Prostate gland (tissue), 2 donors: ENCODE measurements around the gene DNAJC12. TPM values are rescaled to one million over a fixed set of nuclear protein-coding genes. Genes with fewer than 3 reads are reported as not detected.
"Not testable (repeated sequence)": the region's sequence is repeated elsewhere in the genome, so short reads cannot be mapped to it uniquely, and the experiment has no call there.

Experiments
- DNase-seq: peaks from one replicate; pipeline ENCODE4 v3.0.0-alpha.2; 2019; ENCODE audit warnings: low spot score
- H3K27ac ChIP-seq, 2 donors: fragments of 200-600 bp; sonication (generic); 2 replicates each; pipeline ENCODE4 v1.5.1; 2017 to 2019
- H3K27me3 ChIP-seq: fragments of 200-600 bp; sonication (generic); replicated peaks from 2 replicates; pipeline ENCODE4 v1.5.1; 2019; ENCODE audit not compliant: insufficient read depth
- H3K36me3 ChIP-seq, 2 donors: fragments of 200-600 bp; sonication (generic); 1 replicate in 1 of 2; 2 replicates in 1 of 2; pipeline versions ENCODE4 v1.5.1 to v1.8.1; 2017 to 2019
- H3K4me1 ChIP-seq: fragments of 200-600 bp; sonication (generic); replicated peaks from 2 replicates; pipeline ENCODE4 v1.5.1; 2019
- H3K4me3 ChIP-seq, 2 donors: fragments of 200-600 bp; sonication (generic); 2 replicates each; pipeline ENCODE4 v1.5.1; 2017 to 2019
- H3K9me3 ChIP-seq: fragments of 200-600 bp; sonication (generic); 2 replicates; pipeline ENCODE4 v1.5.1; 2017
- POLR2A ChIP-seq: fragments of 450-650 bp; IDR thresholded peaks from one replicate; pipeline ENCODE4 v1.6.1; 2016; ENCODE audit warnings: antibody characterized with exemption, mild to moderate bottlenecking
- POLR2AphosphoS5 ChIP-seq: sonication (generic); formaldehyde crosslinking; IDR thresholded peaks from one replicate; pipeline ENCODE4 v1.6.1; 2017; ENCODE audit warnings: antibody characterized with exemption
- WGBS: methylation state at CpG from one replicate; pipeline ENCODE4 v1.1.5; 2018; 5-methylcytosine and 5-hydroxymethylcytosine counted together
- intact Hi-C: fragments of 100-400 bp; cut with DNase I; formaldehyde crosslinking; loops from one replicate; pipeline ENCODE4 v1.14.2; 2022
- total RNA-seq, 2 donors: library from RNA; depleted of rRNA; stranded (reverse); fragments of >200 nt; gene quantifications; one replicate each; pipeline ENCODE4 v1.1.0, GENCODE V29; 2016
- TF ChIP-seq, protein P1 (sequence below), 4 experiments: fragments of 200-600 bp in 2 of 4; fragments of 450-650 bp in 2 of 4; sonication (generic) in 2 of 4; IDR thresholded peaks; 1 replicate in 3 of 4; 2 replicates in 1 of 4; pipeline ENCODE4 v1.5.1; 2016 to 2019; ENCODE audit warnings: antibody characterized with exemption in 4 of 4, mild to moderate bottlenecking in 2 of 4, moderate library complexity in 2 of 4

DNAJC12 gene
- total RNA-seq, result 10 to 100 TPM in 1 of 2 donors, 1 to 10 TPM in 1; 6.4 to 22.7 TPM

DNA sequence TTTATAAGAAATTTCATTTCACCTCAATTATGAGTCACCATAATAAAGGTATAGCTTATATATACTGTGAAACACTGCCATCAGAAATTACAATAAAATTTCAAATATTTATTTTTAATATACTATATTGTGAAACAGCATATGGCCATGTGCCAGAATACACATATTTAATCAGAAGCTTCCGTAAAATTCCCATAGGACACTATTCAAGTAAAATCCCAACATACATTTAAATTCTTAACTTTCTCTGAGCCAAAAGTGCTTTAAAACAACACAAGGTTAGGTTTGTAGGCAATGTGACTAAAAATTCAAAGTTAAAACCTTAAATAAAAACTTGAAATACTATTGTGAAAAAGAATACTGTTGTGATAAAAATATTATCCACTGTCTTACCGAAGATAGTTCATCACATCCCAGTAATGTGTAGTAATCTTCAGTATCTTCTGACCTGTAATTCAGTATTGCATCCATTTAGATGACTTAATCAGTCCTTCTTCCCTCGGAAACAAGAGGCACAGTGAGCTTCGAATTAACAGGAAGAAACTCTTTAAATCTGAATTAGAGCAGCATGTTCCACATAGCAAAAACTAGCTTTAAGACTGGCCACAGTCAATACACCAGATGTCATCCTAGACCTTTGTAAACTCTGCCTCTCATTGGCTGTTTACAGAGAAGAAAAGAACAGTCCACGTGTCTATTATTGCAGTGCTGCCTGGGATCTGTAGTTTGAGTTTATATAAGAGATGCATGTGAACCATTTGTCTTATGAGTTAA, at the start of gene DNAJC12:
TSS of gene DNAJC12 (minus strand) at position 648 of the 774 bp plus-strand sequence. CDS start at position 471, 177 bp downstream.
- H3K36me3 ChIP-seq, result no peaks in the 10 kb centered on the region
- 14% methylated on average over 5 of the region's 5 CpGs for WGBS
- no peaks in the 10 kb centered on the region for H3K4me1 ChIP-seq
- intact Hi-C loops, result no loop called here
- TF ChIP-seq POLR2A (no peak), POLR2AphosphoS5 (peak; percentile 67)
- H3K4me3 ChIP-seq, result peak within 1 kb of the TSS in 1 of 2 donors; percentile 10
- no peaks in the 10 kb centered on the region for H3K9me3 ChIP-seq
- peak; percentile 14 for DNase-seq
- H3K27me3 ChIP-seq, result no peaks in the 10 kb centered on the region
- H3K27ac ChIP-seq, result no peak within 1 kb of the TSS

DNA sequence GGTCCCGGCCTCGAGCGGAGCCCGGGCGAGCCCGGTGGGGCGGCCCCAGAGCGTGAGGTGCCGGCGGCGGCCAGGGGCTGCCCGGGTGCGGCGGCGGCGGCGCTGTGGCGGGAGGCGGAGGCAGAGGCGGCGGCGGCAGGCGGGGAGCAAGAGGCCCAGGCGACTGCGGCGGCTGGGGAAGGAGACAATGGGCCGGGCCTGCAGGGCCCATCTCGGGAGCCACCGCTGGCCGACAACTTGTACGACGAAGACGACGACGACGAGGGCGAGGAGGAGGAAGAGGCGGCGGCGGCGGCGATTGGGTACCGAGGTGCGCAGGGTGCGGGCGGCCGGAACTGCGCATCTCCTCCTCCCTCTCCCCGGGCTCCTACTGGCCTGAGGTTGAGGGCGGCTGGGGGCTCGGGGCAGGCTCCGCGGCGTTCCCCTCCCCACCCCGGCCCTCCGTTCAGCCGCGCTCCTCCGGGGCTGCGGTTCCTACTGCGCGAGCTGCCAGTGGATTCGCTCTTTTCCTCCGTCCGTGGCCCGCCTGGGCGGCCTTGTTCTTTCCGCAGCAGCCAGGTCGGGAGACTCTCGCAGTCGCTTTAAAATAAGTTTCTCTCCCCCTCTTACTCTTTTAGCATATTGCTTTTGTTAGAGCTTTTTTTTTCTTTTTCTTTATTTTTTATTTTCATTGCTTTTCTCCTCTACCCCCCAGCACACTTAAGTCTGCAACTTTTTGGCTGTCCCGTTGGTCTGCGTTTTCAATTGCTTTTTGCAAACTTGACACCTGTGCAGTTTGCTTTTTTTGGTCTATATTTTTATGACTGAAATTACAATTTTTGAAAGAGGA, 47.1 kb upstream of the DNAJC12 start:
- no peaks in the 10 kb centered on the region for H3K36me3 ChIP-seq
- intact Hi-C loops, result loop anchor here (10.0 kb wide), 2 partner anchors 190 to 450 kb away; partner anchors contain the start of genes HERC4, HNRNPH3 and PBLD

DNA sequence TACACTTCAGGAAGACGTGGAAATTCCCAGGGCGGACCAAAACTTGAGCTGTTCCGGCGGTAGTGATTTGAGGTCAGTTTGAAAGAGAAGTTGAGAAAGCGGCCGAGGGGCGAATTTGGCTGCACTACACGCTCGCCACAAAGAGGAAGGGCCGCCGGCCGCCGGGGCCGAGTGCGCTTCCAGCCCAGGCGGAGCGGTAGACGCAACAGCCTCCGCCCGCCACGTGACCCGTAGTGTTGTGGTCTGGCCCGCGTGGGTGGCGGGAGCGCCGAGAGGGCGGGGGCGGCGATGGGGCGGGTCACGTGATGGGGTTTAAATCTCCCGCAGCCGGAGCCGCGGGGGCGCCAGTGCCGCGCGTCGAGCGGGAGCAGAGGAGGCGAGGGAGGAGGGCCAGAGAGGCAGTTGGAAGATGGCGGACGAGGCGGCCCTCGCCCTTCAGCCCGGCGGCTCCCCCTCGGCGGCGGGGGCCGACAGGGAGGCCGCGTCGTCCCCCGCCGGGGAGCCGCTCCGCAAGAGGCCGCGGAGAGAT, 46.4 kb upstream of the DNAJC12 start, which contains the start of gene SIRT1:
TSS of gene SIRT1 (plus strand) at position 344 of the 529 bp plus-strand sequence. CDS start at position 410, 66 bp downstream.
- Histone ChIP-seq H3K27ac (peak within 1 kb of the TSS; percentile 92 to 97), H3K4me1 (peaks cover 2% of the 10 kb centered on the region), H3K27me3 (no peaks in the 10 kb centered on the region), H3K9me3 (no peaks in the 10 kb centered on the region), H3K4me3 (peak within 1 kb of the TSS; percentile 60 to 91), H3K36me3 (no peaks in the 10 kb centered on the region)
- TF ChIP-seq POLR2AphosphoS5 (peak; percentile 95), POLR2A (peak; percentile 92)
- TF ChIP-seq, protein P1, sequence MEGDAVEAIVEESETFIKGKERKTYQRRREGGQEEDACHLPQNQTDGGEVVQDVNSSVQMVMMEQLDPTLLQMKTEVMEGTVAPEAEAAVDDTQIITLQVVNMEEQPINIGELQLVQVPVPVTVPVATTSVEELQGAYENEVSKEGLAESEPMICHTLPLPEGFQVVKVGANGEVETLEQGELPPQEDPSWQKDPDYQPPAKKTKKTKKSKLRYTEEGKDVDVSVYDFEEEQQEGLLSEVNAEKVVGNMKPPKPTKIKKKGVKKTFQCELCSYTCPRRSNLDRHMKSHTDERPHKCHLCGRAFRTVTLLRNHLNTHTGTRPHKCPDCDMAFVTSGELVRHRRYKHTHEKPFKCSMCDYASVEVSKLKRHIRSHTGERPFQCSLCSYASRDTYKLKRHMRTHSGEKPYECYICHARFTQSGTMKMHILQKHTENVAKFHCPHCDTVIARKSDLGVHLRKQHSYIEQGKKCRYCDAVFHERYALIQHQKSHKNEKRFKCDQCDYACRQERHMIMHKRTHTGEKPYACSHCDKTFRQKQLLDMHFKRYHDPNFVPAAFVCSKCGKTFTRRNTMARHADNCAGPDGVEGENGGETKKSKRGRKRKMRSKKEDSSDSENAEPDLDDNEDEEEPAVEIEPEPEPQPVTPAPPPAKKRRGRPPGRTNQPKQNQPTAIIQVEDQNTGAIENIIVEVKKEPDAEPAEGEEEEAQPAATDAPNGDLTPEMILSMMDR (IDR thresholded peaks at IDR 0.05), result no peak
- DNase-seq, result peak; percentile 97
- intact Hi-C loops, result loop anchor here (10.0 kb wide), 2 partner anchors 190 to 450 kb away; partner anchors contain the start of genes HERC4, HNRNPH3 and PBLD
- 2% methylated on average over 45 of the region's 62 CpGs for WGBS

More for the DNA sequence above, 47.1 kb upstream of the DNAJC12 start:
- TF ChIP-seq POLR2AphosphoS5, result no peak
- TF ChIP-seq POLR2A, result peak; percentile 29
- peak overlapping the region; percentile 60 to 91 for H3K4me3 ChIP-seq
- DNase-seq, result peak; percentile 67
- no peaks in the 10 kb centered on the region for H3K9me3 ChIP-seq
- H3K27me3 ChIP-seq, result no peaks in the 10 kb centered on the region
- H3K4me1 ChIP-seq, result peaks cover 2% of the 10 kb centered on the region
- WGBS, result under 1% methylated on average over 42 of the region's 73 CpGs
- H3K27ac ChIP-seq, result peak overlapping the region; percentile 92 to 97

- Histone ChIP-seq H3K9me3 (no peaks in the 10 kb centered on the region), H3K4me3 (peak overlapping the region; percentile 60 to 91), H3K27me3 (no peaks in the 10 kb centered on the region), H3K4me1 (peaks cover 2% of the 10 kb centered on the region), H3K36me3 (no peaks in the 10 kb centered on the region), H3K27ac (peak overlapping the region; percentile 92 to 97)
- 13% methylated on average over 13 of the region's 13 CpGs for WGBS
- peak; percentile 15 for DNase-seq
- TF ChIP-seq, protein P1 (IDR thresholded peaks at IDR 0.05), result no peak
- TF ChIP-seq POLR2A (no peak), POLR2AphosphoS5 (no peak)
- intact Hi-C loops, result loop anchor here (10.0 kb wide), 2 partner anchors 191 to 451 kb away; partner anchors contain the start of genes HERC4, HNRNPH3 and PBLD
Observed at GRCh38 chr10:67883710-67884312, 45.8 kb upstream of the DNAJC12 start.

- WGBS, result 87% methylated on average over 7 of the region's 7 CpGs
- Histone ChIP-seq H3K4me1 (no peaks in the 10 kb centered on the region), H3K36me3 (no peaks in the 10 kb centered on the region), H3K9me3 (no peaks in the 10 kb centered on the region), H3K27ac (no peak overlapping the region), H3K4me3 (no peak overlapping the region), H3K27me3 (no peaks in the 10 kb centered on the region)
- TF ChIP-seq, protein P1 (IDR thresholded peaks at IDR 0.05), result no peak
- TF ChIP-seq POLR2AphosphoS5 (no peak), POLR2A (no peak)
- DNase-seq, result no peak
- intact Hi-C loops, result no loop called here
Observed at GRCh38 chr10:67878133-67878532, 40.1 kb upstream of the DNAJC12 start.

GRCh38 chr10:67877421-67877820, 39.4 kb upstream of the DNAJC12 start:
- DNase-seq, H3K27me3 ChIP-seq, H3K27ac ChIP-seq, H3K4me1 ChIP-seq, intact Hi-C loops, H3K4me3 ChIP-seq, H3K36me3 ChIP-seq, H3K9me3 ChIP-seq: not testable (repeated sequence)
- WGBS, result 96% methylated on average over 11 of the region's 11 CpGs
